WTC11 (cell line): ENCODE measurements around the gene BSN. TPM values are rescaled to one million over a fixed set of nuclear protein-coding genes. Genes with fewer than 3 reads are reported as not detected.

Experiments used
- ATAC-seq: fragments of 200-7000 bp; cut with Tn5 transposase; 2 replicates; pipeline ENCODE4 v1.10.0; 2021; ENCODE audit warnings: mild to moderate bottlenecking, moderate library complexity
- CTCF ChIA-PET: fragments of 300-600 bp; sonication (Branson Sonifier 250); formaldehyde crosslinking; loops from one replicate; lab custom pipeline; 2021; ENCODE audit warnings: antibody characterized with exemption; lab: Charles Lee
- POLR2A ChIA-PET: fragments of 350-600 bp; sonication (Branson Sonifier 250); formaldehyde crosslinking; loops from one replicate; lab custom pipeline; 2021; ENCODE audit warnings: antibody characterized with exemption; lab: Charles Lee
- DNase-seq: peaks from one replicate; pipeline ENCODE4 v3.0.0; 2021; ENCODE audit warnings: low spot score
- H3K27ac Mint-ChIP-seq: 2 replicates; pipeline ENCODE4 v1.8.0; 2021; ENCODE audit warnings: mixed read lengths
- H3K27me3 Mint-ChIP-seq: 2 replicates; pipeline ENCODE4 v1.8.0; 2021; ENCODE audit warnings: low read depth, mild to moderate bottlenecking, moderate library complexity, mixed read lengths
- H3K36me3 Mint-ChIP-seq: 2 replicates; pipeline ENCODE4 v1.8.0; 2021; ENCODE audit warnings: mixed read lengths
- H3K4me1 Mint-ChIP-seq: 2 replicates; pipeline ENCODE4 v1.8.0; 2022; ENCODE audit warnings: mixed read lengths
- H3K4me3 Mint-ChIP-seq: 2 replicates; pipeline ENCODE4 v1.8.0; 2021; ENCODE audit warnings: mild to moderate bottlenecking, moderate library complexity, mixed read lengths
- H3K9me3 Mint-ChIP-seq: 2 replicates; pipeline ENCODE4 v1.8.0; 2021; ENCODE audit warnings: mixed read lengths
- AFF4 ChIP-seq: sonication (generic); formaldehyde crosslinking; IDR thresholded peaks from 2 replicates; pipeline ENCODE4 v1.8.1; 2023; ENCODE audit warnings: mild to moderate bottlenecking, missing genetic modification reagents, borderline replicate concordance
- CDX4 ChIP-seq: fragments of 250-450 bp; sonication (Bioruptor Pico); IDR thresholded peaks from 2 replicates; pipeline ENCODE4 v1.9.0; 2021; ENCODE audit warnings: moderate library complexity, mild to moderate bottlenecking, inconsistent platforms, borderline replicate concordance
- ETV6 ChIP-seq: sonication (generic); formaldehyde crosslinking; IDR thresholded peaks from 2 replicates; pipeline ENCODE4 v1.8.1; 2022; ENCODE audit warnings: mild to moderate bottlenecking, missing genetic modification reagents
- FOXP4 ChIP-seq: sonication (generic); formaldehyde crosslinking; IDR thresholded peaks from 2 replicates; pipeline ENCODE4 v1.8.0; 2022; ENCODE audit warnings: mild to moderate bottlenecking, missing genetic modification reagents
- GTF2I ChIP-seq: fragments of 250-450 bp; sonication (Bioruptor Pico); conservative IDR thresholded peaks from 2 replicates; pipeline ENCODE4 v1.4.0; 2021; ENCODE audit warnings: mild to moderate bottlenecking
- KAT7 ChIP-seq: sonication (generic); formaldehyde crosslinking; IDR thresholded peaks from 2 replicates; pipeline ENCODE4 v1.8.1; 2023; ENCODE audit warnings: missing genetic modification reagents, mild to moderate bottlenecking, borderline replicate concordance
- MLX ChIP-seq: sonication (generic); formaldehyde crosslinking; IDR thresholded peaks from 2 replicates; pipeline ENCODE4 v1.8.1; 2023; ENCODE audit warnings: mild to moderate bottlenecking, missing genetic modification reagents, moderate library complexity
- NFE2L1 ChIP-seq: sonication (generic); formaldehyde crosslinking; IDR thresholded peaks from 2 replicates; pipeline ENCODE4 v1.8.1; 2023; ENCODE audit warnings: missing genetic modification reagents
- NFYB ChIP-seq: sonication (generic); formaldehyde crosslinking; conservative IDR thresholded peaks from 2 replicates; pipeline ENCODE4 v1.8.0; 2022; ENCODE audit warnings: low read depth, missing genetic modification reagents
- TEAD4 ChIP-seq: sonication (generic); formaldehyde crosslinking; IDR thresholded peaks from 2 replicates; pipeline ENCODE4 v1.8.0; 2022; ENCODE audit warnings: mild to moderate bottlenecking, missing genetic modification reagents
- ZNF121 ChIP-seq: sonication (generic); formaldehyde crosslinking; IDR thresholded peaks from 2 replicates; pipeline ENCODE4 v1.8.0; 2023; ENCODE audit warnings: missing genetic modification reagents
- ZNF281 ChIP-seq: sonication (generic); formaldehyde crosslinking; IDR thresholded peaks from 2 replicates; pipeline ENCODE4 v1.8.0; 2023; ENCODE audit warnings: mild to moderate bottlenecking, missing genetic modification reagents
- ZNF317 ChIP-seq: sonication (generic); formaldehyde crosslinking; IDR thresholded peaks from 2 replicates; pipeline ENCODE4 v1.8.1; 2023; ENCODE audit warnings: low read depth, mild to moderate bottlenecking, moderate library complexity, missing genetic modification reagents, borderline replicate concordance
- ZNF416 ChIP-seq: fragments of 250-450 bp; sonication (Bioruptor Pico); IDR thresholded peaks from 2 replicates; pipeline ENCODE4 v1.9.0; 2021; ENCODE audit warnings: mild to moderate bottlenecking, inconsistent platforms
- ZNF425 ChIP-seq: fragments of 250-450 bp; sonication (Bioruptor Pico); conservative IDR thresholded peaks from 2 replicates; pipeline ENCODE4 v1.9.0; 2021; ENCODE audit warnings: mild to moderate bottlenecking
- total RNA-seq: library from RNA; stranded (reverse); gene quantifications from 3 replicates; pipeline ENCODE4 v1.2.3, GENCODE V29; 2021

BSN gene
- total RNA-seq, 1 experiment from 2014 or later: 2.8 TPM

GRCh38 chr3:49714728-49715550 is 160.7 kb downstream of the BSN start:
- Mint-ChIP-seq H3K4me3 (no peak overlapping the region), H3K36me3 (no peaks in the 10 kb centered on the region; the same call in 1 of the 2 replicates), H3K9me3 (no peaks in the 10 kb centered on the region), H3K27ac (no peak overlapping the region), H3K27me3 (no peaks in the 10 kb centered on the region), H3K4me1 (peaks cover 6% of the 10 kb centered on the region)
- ChIA-PET CTCF (interaction anchor here (1.0 to 1.7 kb wide), 2 partner anchors 12 to 14 kb away, joined by 5 to 8 read pairs; no protein-coding TSS in a partner anchor), POLR2A (no interaction called here)
- TF ChIP-seq ZNF121 (CRISPR knock-in tag): no peak
- no peak for TF ChIP-seq ZNF416
- TF ChIP-seq NFE2L1 (CRISPR knock-in tag): no peak
- no peak for TF ChIP-seq AFF4 (CRISPR knock-in tag)
- TF ChIP-seq TEAD4: no peak
- TF ChIP-seq KAT7: no peak
- TF ChIP-seq GTF2I: no peak
- no peak for DNase-seq
- ATAC-seq: no peak

GRCh38 chr3:49715611-49716121 is 161.4 kb downstream of the BSN start:
- ChIA-PET POLR2A (no interaction called here), CTCF (interaction anchor here (0.6 to 1.7 kb wide), 3 partner anchors 12 to 42 kb away, joined by 3 to 8 read pairs (median 5); no protein-coding TSS in a partner anchor)
- no peak overlapping the region for H3K4me3 Mint-ChIP-seq
- no peaks in the 10 kb centered on the region for H3K27me3 Mint-ChIP-seq
- TF ChIP-seq NFYB (CRISPR knock-in tag) (no peak), ZNF317 (CRISPR knock-in tag) (no peak), ETV6 (no peak), ZNF281 (CRISPR knock-in tag) (no peak)
- H3K9me3 Mint-ChIP-seq: no peaks in the 10 kb centered on the region
- DNase-seq: no peak
- H3K27ac Mint-ChIP-seq: no peak overlapping the region
- ATAC-seq: no peak
- no peaks in the 10 kb centered on the region; the same call in 1 of the 2 replicates for H3K36me3 Mint-ChIP-seq
- peaks cover 6% of the 10 kb centered on the region for H3K4me1 Mint-ChIP-seq

GRCh38 chr3:49716169-49716568 is 161.9 kb downstream of the BSN start:
- Mint-ChIP-seq H3K4me3 (no peak overlapping the region), H3K36me3 (peaks cover 5% of the 10 kb centered on the region), H3K27ac (no peak overlapping the region), H3K9me3 (no peaks in the 10 kb centered on the region), H3K4me1 (peaks cover 6% of the 10 kb centered on the region), H3K27me3 (no peaks in the 10 kb centered on the region)
- no peak for DNase-seq
- no peak for ATAC-seq
- POLR2A ChIA-PET: no interaction called here
- CTCF ChIA-PET: interaction anchor here (0.6 to 1.7 kb wide), 2 partner anchors 13 to 42 kb away, joined by 3 to 8 read pairs; no protein-coding TSS in a partner anchor
- TF ChIP-seq GTF2I (no peak), MLX (no peak), CDX4 (CRISPR knock-in tag) (no peak), FOXP4 (CRISPR knock-in tag) (no peak), ZNF416 (no peak), ZNF425 (no peak)
